HL-60 (cell line): ENCODE data around the gene TAF4.

Experiments used
- DNase-seq, 2 experiments: peaks; one replicate each; pipeline ENCODE4 v3.0.0-alpha.2; 2010 to 2020; ENCODE audit warnings: low read depth in 1 of 2, low spot score in 1 of 2
- H3K27ac ChIP-seq: fragments of 250-450 bp; sonication (Bioruptor Pico); replicated peaks from 2 replicates; pipeline ENCODE4 v1.5.1; 2020; ENCODE audit warnings: mild to moderate bottlenecking, moderate library complexity
- H3K27me3 ChIP-seq: fragments of 250-450 bp; sonication (Bioruptor Pico); 2 replicates; pipeline ENCODE4 v1.5.1; 2021; ENCODE audit warnings: mild to moderate bottlenecking, moderate library complexity; ENCODE audit not compliant: insufficient read depth, poor library complexity, severe bottlenecking
- H3K4me3 ChIP-seq: replicated peaks from 2 replicates; pipeline ENCODE4 v1.5.1; 2011; ENCODE audit warnings: mild to moderate bottlenecking, control low read depth, low read length; ENCODE audit not compliant: insufficient read depth
- GABPA ChIP-seq: IDR thresholded peaks from 2 replicates; pipeline ENCODE4 v1.6.1; 2012; ENCODE audit warnings: low read depth
- POLR2AphosphoS5 ChIP-seq: IDR thresholded peaks from 2 replicates; pipeline ENCODE4 v1.6.1; 2012; ENCODE audit warnings: low read depth
- SPI1 ChIP-seq: IDR thresholded peaks from 2 replicates; pipeline ENCODE4 v1.6.1; 2012; ENCODE audit warnings: low read depth, mild to moderate bottlenecking, borderline replicate concordance
- TF ChIP-seq, protein P1 (sequence below): IDR thresholded peaks from 2 replicates; pipeline ENCODE4 v1.6.1; 2012; ENCODE audit warnings: low read depth; ENCODE audit not compliant: insufficient replicate concordance
- TF ChIP-seq, protein P2 (sequence below): IDR thresholded peaks from one replicate; pipeline ENCODE4 v1.5.1; 2011; ENCODE audit warnings: low read length, control low read depth, inconsistent platforms; ENCODE audit not compliant: insufficient read depth

The TAF4 gene

DNA sequence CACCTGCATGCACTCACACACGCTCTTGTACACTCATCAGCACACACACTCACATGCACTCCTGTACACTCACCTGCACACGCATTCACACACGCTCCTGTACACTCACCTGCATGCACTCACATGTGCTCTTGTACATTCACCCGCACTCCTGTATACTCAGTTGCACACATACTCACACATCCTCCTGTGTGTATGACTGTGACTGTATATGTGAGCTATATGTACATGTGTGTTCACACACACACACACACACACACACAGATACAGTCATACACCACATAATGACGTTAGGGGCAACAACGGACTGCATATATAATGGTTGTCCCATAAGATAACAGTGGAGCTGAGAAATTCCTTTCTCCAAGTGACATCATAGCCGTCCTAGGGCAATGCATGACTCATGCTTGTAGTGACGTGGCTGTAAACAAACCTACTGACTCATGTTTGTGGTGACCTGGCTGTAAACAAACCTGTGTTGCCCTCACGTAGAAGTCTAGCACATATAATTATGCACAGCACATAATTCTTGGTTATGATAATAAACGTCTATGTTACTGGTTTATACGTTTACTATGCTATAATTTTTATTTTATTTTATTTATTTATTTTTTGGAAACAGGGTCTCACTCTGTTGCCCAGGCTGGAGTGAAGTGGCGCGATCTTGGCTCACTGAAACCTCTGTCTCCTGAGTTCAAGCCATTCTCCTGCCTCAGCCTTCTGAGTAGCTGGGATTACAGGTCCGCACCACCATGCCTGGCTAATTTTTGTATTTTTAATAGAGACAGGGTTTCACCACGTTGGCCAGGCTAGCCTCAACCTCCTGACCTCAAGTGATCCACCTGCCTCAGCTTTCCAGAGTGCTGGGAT is 22.8 kb upstream of the TAF4 start:
- H3K4me3 ChIP-seq: no peak overlapping the region
- H3K27ac ChIP-seq: no peak overlapping the region
- DNase-seq: no peak
- no peak for TF ChIP-seq POLR2AphosphoS5
- no peak for TF ChIP-seq GABPA
- TF ChIP-seq, protein P1, sequence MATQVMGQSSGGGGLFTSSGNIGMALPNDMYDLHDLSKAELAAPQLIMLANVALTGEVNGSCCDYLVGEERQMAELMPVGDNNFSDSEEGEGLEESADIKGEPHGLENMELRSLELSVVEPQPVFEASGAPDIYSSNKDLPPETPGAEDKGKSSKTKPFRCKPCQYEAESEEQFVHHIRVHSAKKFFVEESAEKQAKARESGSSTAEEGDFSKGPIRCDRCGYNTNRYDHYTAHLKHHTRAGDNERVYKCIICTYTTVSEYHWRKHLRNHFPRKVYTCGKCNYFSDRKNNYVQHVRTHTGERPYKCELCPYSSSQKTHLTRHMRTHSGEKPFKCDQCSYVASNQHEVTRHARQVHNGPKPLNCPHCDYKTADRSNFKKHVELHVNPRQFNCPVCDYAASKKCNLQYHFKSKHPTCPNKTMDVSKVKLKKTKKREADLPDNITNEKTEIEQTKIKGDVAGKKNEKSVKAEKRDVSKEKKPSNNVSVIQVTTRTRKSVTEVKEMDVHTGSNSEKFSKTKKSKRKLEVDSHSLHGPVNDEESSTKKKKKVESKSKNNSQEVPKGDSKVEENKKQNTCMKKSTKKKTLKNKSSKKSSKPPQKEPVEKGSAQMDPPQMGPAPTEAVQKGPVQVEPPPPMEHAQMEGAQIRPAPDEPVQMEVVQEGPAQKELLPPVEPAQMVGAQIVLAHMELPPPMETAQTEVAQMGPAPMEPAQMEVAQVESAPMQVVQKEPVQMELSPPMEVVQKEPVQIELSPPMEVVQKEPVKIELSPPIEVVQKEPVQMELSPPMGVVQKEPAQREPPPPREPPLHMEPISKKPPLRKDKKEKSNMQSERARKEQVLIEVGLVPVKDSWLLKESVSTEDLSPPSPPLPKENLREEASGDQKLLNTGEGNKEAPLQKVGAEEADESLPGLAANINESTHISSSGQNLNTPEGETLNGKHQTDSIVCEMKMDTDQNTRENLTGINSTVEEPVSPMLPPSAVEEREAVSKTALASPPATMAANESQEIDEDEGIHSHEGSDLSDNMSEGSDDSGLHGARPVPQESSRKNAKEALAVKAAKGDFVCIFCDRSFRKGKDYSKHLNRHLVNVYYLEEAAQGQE: no peak
- TF ChIP-seq, protein P2, sequence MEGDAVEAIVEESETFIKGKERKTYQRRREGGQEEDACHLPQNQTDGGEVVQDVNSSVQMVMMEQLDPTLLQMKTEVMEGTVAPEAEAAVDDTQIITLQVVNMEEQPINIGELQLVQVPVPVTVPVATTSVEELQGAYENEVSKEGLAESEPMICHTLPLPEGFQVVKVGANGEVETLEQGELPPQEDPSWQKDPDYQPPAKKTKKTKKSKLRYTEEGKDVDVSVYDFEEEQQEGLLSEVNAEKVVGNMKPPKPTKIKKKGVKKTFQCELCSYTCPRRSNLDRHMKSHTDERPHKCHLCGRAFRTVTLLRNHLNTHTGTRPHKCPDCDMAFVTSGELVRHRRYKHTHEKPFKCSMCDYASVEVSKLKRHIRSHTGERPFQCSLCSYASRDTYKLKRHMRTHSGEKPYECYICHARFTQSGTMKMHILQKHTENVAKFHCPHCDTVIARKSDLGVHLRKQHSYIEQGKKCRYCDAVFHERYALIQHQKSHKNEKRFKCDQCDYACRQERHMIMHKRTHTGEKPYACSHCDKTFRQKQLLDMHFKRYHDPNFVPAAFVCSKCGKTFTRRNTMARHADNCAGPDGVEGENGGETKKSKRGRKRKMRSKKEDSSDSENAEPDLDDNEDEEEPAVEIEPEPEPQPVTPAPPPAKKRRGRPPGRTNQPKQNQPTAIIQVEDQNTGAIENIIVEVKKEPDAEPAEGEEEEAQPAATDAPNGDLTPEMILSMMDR: no peak
- no peak for TF ChIP-seq SPI1
- no peaks in the 10 kb centered on the region for H3K27me3 ChIP-seq

DNA sequence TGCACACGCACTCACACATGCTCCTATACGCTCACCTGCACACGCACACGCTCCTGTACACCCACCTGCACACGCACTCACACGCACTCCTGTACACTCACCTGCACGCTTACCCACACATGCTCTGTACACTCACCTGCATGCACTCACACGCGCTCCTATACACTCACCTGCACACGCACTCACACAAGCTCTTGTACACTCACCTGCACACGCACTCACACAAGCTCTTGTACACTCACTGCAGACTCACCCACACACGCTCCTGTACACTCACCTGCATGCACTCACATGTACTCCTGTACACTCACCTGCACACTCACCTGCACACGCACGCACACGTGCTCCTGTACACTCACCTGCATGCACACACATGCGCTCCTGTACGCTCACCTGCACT is 22.0 kb upstream of the TAF4 start:
- TF ChIP-seq, protein P2: no peak
- TF ChIP-seq, protein P1: no peak
- TF ChIP-seq GABPA (no peak), SPI1 (no peak), POLR2AphosphoS5 (no peak)
- Histone ChIP-seq H3K27ac (no peak overlapping the region), H3K27me3 (no peaks in the 10 kb centered on the region), H3K4me3 (no peak overlapping the region)
- DNase-seq: no peak

DNA sequence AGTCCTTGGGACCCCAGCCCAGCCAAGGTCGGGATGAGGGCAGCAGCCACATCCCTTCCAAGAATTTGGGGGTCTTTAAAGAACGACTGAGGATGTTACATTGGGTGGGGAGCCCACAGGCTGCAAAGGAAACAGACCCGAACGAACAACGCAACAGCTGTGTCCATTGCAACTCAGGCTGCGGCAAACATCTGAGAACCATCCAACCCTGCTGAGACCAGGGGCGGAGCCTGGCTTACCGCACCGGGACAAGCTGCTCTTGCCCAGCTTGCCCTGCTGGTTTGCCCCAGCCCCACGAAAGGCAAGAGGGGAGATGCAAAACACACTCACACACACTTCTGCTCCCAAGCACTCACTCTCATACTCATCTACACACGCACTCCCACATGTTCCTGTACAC is 21.5 kb upstream of the TAF4 start:
- Histone ChIP-seq H3K27me3 (no peaks in the 10 kb centered on the region), H3K4me3 (no peak overlapping the region), H3K27ac (no peak overlapping the region)
- DNase-seq: no peak
- TF ChIP-seq, protein P2: no peak
- TF ChIP-seq POLR2AphosphoS5: no peak
- TF ChIP-seq SPI1: no peak
- no peak for TF ChIP-seq GABPA
- TF ChIP-seq, protein P1: no peak
